ENCODE results near the gene ADTRP.

DNA sequence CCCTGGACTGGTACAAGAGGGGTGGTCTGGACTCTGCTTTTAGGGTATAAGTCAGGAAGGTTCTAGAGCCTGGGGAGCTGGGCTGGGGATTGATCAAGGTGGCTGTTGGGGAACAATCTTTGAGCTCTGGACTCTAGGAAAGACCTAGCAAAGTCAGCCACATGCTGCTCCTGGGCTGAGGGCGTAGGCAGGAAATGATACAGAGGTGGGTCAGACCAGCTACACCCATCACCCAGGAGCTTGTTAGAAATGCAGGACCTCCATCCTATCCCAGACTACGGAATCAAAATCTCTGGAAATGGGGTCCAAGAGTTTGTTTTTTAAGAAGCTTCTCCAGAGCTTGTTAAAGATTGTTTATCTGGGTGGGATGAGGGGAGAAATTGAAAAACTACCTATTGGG is 9.4 kb downstream of the ADTRP start:
- TF ChIP-seq, protein P1, sequence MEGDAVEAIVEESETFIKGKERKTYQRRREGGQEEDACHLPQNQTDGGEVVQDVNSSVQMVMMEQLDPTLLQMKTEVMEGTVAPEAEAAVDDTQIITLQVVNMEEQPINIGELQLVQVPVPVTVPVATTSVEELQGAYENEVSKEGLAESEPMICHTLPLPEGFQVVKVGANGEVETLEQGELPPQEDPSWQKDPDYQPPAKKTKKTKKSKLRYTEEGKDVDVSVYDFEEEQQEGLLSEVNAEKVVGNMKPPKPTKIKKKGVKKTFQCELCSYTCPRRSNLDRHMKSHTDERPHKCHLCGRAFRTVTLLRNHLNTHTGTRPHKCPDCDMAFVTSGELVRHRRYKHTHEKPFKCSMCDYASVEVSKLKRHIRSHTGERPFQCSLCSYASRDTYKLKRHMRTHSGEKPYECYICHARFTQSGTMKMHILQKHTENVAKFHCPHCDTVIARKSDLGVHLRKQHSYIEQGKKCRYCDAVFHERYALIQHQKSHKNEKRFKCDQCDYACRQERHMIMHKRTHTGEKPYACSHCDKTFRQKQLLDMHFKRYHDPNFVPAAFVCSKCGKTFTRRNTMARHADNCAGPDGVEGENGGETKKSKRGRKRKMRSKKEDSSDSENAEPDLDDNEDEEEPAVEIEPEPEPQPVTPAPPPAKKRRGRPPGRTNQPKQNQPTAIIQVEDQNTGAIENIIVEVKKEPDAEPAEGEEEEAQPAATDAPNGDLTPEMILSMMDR (IDR thresholded peaks at IDR 0.05): no peak
- TF ChIP-seq EP300 (IDR thresholded peaks at IDR 0.05) (no peak), POLR2A (IDR thresholded peaks at IDR 0.05; ENCODE audit: low read depth) (no peak)

Data from esophagus muscularis mucosa (tissue), 4 donors.